ENCODE data around the gene GPR149. TPM values are rescaled to one million over a fixed set of nuclear protein-coding genes. Genes with fewer than 3 reads are reported as not detected.
A peak's percentile ranks its signal among the peaks of the same experiment; 100 is the strongest.

The GPR149 gene
- polyA plus RNA-seq, 1 donor from 2014 or later, result 10.7 TPM

DNA sequence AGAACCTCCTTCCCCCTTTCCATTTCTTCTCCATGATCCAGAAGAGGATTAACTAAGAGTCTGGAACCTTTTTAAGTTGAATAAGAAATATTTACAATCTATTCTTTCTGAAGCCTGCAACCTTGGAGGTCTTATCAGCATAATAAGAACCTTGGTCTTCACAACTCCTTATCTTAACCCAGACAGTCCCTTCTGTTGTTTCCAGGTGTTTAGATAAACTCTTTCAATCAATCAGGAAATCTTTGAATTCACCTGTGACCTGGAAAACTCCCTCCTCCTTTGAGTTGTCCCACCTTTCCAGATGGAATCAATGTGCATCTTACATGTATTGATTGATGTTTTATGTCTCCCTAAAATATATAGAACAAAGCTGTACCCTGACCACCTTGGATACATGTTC, 102.1 kb downstream of the GPR149 start:
- H3K9me3 ChIP-seq (ENCODE audit: low read length), result no peaks in the 10 kb centered on the region
- H4K20me1 ChIP-seq (ENCODE audit: insufficient read depth), result no peaks in the 10 kb centered on the region
- H3K4me3 ChIP-seq (ENCODE audit: low read length), result no peak overlapping the region
- H3K27me3 ChIP-seq (ENCODE audit: insufficient read depth, low read depth, low read length), result no peaks in the 10 kb centered on the region
- H3K9me2 ChIP-seq (ENCODE audit: insufficient read depth, low read length), result no peaks in the 10 kb centered on the region
- H3K79me2 ChIP-seq (replicated peaks; ENCODE audit: insufficient read depth, low read length), result peaks cover 10% of the 10 kb centered on the region
- no peak overlapping the region for H3K4me2 ChIP-seq (ENCODE audit: low read length)
- H2AFZ ChIP-seq (ENCODE audit: low read depth, low read length), result no peak overlapping the region
- TF ChIP-seq SMC3 (conservative IDR thresholded peaks at IDR 0.05; ENCODE audit: poor library complexity) (no peak), EZH2 (IDR thresholded peaks at IDR 0.05; ENCODE audit: borderline replicate concordance, insufficient read depth, low read length, poor library complexity, severe bottlenecking) (no peak), TAF1 (IDR thresholded peaks at IDR 0.05; ENCODE audit: low read depth) (no peak), EP300 (conservative IDR thresholded peaks at IDR 0.05; ENCODE audit: poor library complexity, severe bottlenecking) (no peak), POLR2AphosphoS5 (IDR thresholded peaks at IDR 0.05) (no peak)
- TF ChIP-seq, protein P1, sequence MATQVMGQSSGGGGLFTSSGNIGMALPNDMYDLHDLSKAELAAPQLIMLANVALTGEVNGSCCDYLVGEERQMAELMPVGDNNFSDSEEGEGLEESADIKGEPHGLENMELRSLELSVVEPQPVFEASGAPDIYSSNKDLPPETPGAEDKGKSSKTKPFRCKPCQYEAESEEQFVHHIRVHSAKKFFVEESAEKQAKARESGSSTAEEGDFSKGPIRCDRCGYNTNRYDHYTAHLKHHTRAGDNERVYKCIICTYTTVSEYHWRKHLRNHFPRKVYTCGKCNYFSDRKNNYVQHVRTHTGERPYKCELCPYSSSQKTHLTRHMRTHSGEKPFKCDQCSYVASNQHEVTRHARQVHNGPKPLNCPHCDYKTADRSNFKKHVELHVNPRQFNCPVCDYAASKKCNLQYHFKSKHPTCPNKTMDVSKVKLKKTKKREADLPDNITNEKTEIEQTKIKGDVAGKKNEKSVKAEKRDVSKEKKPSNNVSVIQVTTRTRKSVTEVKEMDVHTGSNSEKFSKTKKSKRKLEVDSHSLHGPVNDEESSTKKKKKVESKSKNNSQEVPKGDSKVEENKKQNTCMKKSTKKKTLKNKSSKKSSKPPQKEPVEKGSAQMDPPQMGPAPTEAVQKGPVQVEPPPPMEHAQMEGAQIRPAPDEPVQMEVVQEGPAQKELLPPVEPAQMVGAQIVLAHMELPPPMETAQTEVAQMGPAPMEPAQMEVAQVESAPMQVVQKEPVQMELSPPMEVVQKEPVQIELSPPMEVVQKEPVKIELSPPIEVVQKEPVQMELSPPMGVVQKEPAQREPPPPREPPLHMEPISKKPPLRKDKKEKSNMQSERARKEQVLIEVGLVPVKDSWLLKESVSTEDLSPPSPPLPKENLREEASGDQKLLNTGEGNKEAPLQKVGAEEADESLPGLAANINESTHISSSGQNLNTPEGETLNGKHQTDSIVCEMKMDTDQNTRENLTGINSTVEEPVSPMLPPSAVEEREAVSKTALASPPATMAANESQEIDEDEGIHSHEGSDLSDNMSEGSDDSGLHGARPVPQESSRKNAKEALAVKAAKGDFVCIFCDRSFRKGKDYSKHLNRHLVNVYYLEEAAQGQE (IDR thresholded peaks at IDR 0.05; ENCODE audit: borderline replicate concordance), result no peak
- no peaks in the 10 kb centered on the region for H3K36me3 ChIP-seq (ENCODE audit: insufficient read depth, low read length)
- no peaks in the 10 kb centered on the region for H3F3A ChIP-seq (ENCODE audit: insufficient read depth, low read length, poor library complexity, severe bottlenecking)
- H3K27ac ChIP-seq (ENCODE audit: low read length), result no peak overlapping the region
- H3K9ac ChIP-seq (ENCODE audit: low read length), result no peak overlapping the region

GRCh38 chr3:154324919-154325318, 105.1 kb downstream of the GPR149 start:
- peaks cover 40% of the 10 kb centered on the region for H3K79me2 ChIP-seq (replicated peaks; ENCODE audit: insufficient read depth, low read length)
- H3K9me3 ChIP-seq (ENCODE audit: low read length), result no peaks in the 10 kb centered on the region
- peaks cover under 1% of the 10 kb centered on the region for H4K20me1 ChIP-seq (ENCODE audit: insufficient read depth)
- no peak overlapping the region for H3K4me2 ChIP-seq (ENCODE audit: low read length)
- no peak for TF ChIP-seq EZH2 (IDR thresholded peaks at IDR 0.05; ENCODE audit: borderline replicate concordance, insufficient read depth, low read length, poor library complexity, severe bottlenecking)
- no peak for TF ChIP-seq TAF1 (IDR thresholded peaks at IDR 0.05; ENCODE audit: low read depth)
- no peak for TF ChIP-seq CTCF (IDR thresholded peaks at IDR 0.05; ENCODE audit: poor library complexity, severe bottlenecking)
- no peak for TF ChIP-seq RAD21 (conservative IDR thresholded peaks at IDR 0.05)
- TF ChIP-seq EP300 (conservative IDR thresholded peaks at IDR 0.05; ENCODE audit: poor library complexity, severe bottlenecking), result no peak
- H2AFZ ChIP-seq (ENCODE audit: low read depth, low read length), result peak overlapping the region; percentile 48
- no peaks in the 10 kb centered on the region for H3K9me2 ChIP-seq (ENCODE audit: insufficient read depth, low read length)
- H3K27me3 ChIP-seq (ENCODE audit: insufficient read depth, low read depth, low read length), result no peaks in the 10 kb centered on the region
- H3K27ac ChIP-seq (ENCODE audit: low read length), result peak overlapping the region; percentile 98
- H3K36me3 ChIP-seq (ENCODE audit: insufficient read depth, low read length), result no peaks in the 10 kb centered on the region
- peak overlapping the region; percentile 97 for H3K9ac ChIP-seq (ENCODE audit: low read length)
- H3F3A ChIP-seq (ENCODE audit: insufficient read depth, low read length, poor library complexity, severe bottlenecking), result no peaks in the 10 kb centered on the region
- peak overlapping the region; percentile 74 for H3K4me3 ChIP-seq (ENCODE audit: low read length)

Data from neural cell (in vitro differentiated cells).